Tibial nerve (tissue), 3 donors: Measurements from ENCODE around the gene COL4A1.

Experiments
- CTCF ChIP-seq, 5 experiments: fragments of 200-600 bp in 3 of 5; fragments of 450-650 bp in 2 of 5; sonication (generic) in 3 of 5; IDR thresholded peaks; one replicate each; pipeline ENCODE4 v1.5.1; 2016 to 2019; ENCODE audit warnings: antibody characterized with exemption in 5 of 5, mild to moderate bottlenecking in 3 of 5, moderate library complexity in 2 of 5
- POLR2A ChIP-seq, 2 donors: fragments of 450-650 bp; IDR thresholded peaks; one replicate each; pipeline ENCODE4 v1.6.1; 2017; ENCODE audit warnings: antibody characterized with exemption in 2 of 2, mild to moderate bottlenecking in 2 of 2, moderate library complexity in 2 of 2

GRCh38 chr13:110263888-110264287 is 43.1 kb downstream of the COL4A1 start:
- TF ChIP-seq CTCF (IDR thresholded peaks at IDR 0.05): no peak
- no peak for TF ChIP-seq POLR2A (IDR thresholded peaks at IDR 0.05)
